Stimulated activated CD4-positive, alpha-beta T cell treated with anti-CD3 and anti-CD28 coated beads, TNF-alpha, amount 100 ng/mL, for 48 hours (primary cell): ENCODE data around the gene NIN.

Experiments
- DNase-seq, 3 donors: peaks; one replicate each; pipeline ENCODE4 v3.0.0-alpha.2; 2020; ENCODE audit warnings: low read depth in 3 of 3

The NIN gene

GRCh38 chr14:50790589-50790988 is 40.4 kb downstream of the NIN start:
- no peak for DNase-seq

GRCh38 chr14:50786751-50787464 is 44.1 kb downstream of the NIN start:
- DNase-seq, result no peak

GRCh38 chr14:50785457-50786063 is 45.4 kb downstream of the NIN start:
- no peak for DNase-seq

- no peak for DNase-seq
Observed at GRCh38 chr14:50784683-50785456, 46.1 kb downstream of the NIN start.

GRCh38 chr14:50783563-50783962 is 47.4 kb downstream of the NIN start:
- DNase-seq, result no peak

- DNase-seq, result no peak
Observed at GRCh38 chr14:50780393-50780792, 50.6 kb downstream of the NIN start.

- DNase-seq, result no peak
Observed at GRCh38 chr14:50778721-50779483, 52.1 kb downstream of the NIN start.

- no peak for DNase-seq
Observed at GRCh38 chr14:50776522-50776921, 54.4 kb downstream of the NIN start.

GRCh38 chr14:50775357-50775756 is 55.6 kb downstream of the NIN start:
- no peak for DNase-seq

GRCh38 chr14:50774542-50775267 is 56.3 kb downstream of the NIN start:
- DNase-seq, result no peak

- no peak for DNase-seq
Observed at GRCh38 chr14:50773632-50774541, 57.1 kb downstream of the NIN start.

GRCh38 chr14:50772412-50772811 is 58.5 kb downstream of the NIN start:
- no peak for DNase-seq

- DNase-seq, result no peak
Observed at GRCh38 chr14:50770586-50770985, 60.4 kb downstream of the NIN start.

GRCh38 chr14:50769863-50770500 is 61.0 kb downstream of the NIN start:
- no peak for DNase-seq

GRCh38 chr14:50768680-50769079 is 62.3 kb downstream of the NIN start:
- DNase-seq, result no peak

GRCh38 chr14:50766338-50766886 is 64.5 kb downstream of the NIN start:
- DNase-seq, result no peak

GRCh38 chr14:50763382-50764007 is 67.5 kb downstream of the NIN start:
- DNase-seq, result no peak

GRCh38 chr14:50762931-50763300 is 68.0 kb downstream of the NIN start:
- DNase-seq, result no peak
